ENCODE results near the gene EMP3. TPM values are rescaled to one million over a fixed set of nuclear protein-coding genes. Genes with fewer than 3 reads are reported as not detected.
A peak's percentile ranks its signal among the peaks of the same experiment; 100 is the strongest.

EMP3 gene
- total RNA-seq, 4 donors from 2014 or later: 2.0 to 23.7 (median 6.0) TPM

DNA sequence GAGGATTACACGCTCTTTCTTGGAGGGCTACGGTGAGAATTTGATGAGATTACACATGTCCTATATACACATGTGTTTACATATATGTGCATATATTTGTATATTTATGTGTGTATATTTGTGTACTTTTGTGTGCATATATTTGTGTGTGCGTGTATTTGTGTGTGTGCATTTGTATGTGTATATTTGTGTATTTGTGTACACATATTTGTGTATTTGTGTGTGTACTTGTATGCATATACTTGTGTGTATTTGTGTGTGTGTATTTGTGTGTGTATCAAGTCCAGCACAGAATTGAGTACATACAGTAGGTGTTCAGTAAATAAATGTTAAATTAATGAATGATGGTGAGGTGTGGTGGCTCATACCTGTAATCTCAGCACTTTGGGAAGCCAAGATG is 36.6 kb downstream of the EMP3 start:
- intact Hi-C loops (cut with DNase I): no loop called here
- TF ChIP-seq POLR2A (IDR thresholded peaks at IDR 0.05): no peak
- TF ChIP-seq, protein P1, sequence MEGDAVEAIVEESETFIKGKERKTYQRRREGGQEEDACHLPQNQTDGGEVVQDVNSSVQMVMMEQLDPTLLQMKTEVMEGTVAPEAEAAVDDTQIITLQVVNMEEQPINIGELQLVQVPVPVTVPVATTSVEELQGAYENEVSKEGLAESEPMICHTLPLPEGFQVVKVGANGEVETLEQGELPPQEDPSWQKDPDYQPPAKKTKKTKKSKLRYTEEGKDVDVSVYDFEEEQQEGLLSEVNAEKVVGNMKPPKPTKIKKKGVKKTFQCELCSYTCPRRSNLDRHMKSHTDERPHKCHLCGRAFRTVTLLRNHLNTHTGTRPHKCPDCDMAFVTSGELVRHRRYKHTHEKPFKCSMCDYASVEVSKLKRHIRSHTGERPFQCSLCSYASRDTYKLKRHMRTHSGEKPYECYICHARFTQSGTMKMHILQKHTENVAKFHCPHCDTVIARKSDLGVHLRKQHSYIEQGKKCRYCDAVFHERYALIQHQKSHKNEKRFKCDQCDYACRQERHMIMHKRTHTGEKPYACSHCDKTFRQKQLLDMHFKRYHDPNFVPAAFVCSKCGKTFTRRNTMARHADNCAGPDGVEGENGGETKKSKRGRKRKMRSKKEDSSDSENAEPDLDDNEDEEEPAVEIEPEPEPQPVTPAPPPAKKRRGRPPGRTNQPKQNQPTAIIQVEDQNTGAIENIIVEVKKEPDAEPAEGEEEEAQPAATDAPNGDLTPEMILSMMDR (IDR thresholded peaks at IDR 0.05): no peak
- Histone ChIP-seq H3K4me1 (peaks cover 6 to 21% (median 9%) of the 10 kb centered on the region in 3 donors), H3K4me3 (no peak overlapping the region), H3K36me3 (peaks cover 0 to 9% (median 0%) of the 10 kb centered on the region in 3 donors), H3K27ac (no peak overlapping the region), H3K27me3 (no peaks in the 10 kb centered on the region), H3K9me3 (no peaks in the 10 kb centered on the region)
- DNase-seq: no peak
- 89 to 91% methylated on average over 3 of the region's 3 CpGs for WGBS, 2 donors

GRCh38 chr19:48362716-48363499 is 37.6 kb downstream of the EMP3 start:
- Histone ChIP-seq H3K27me3 (no peaks in the 10 kb centered on the region), H3K4me1 (peaks cover 6 to 21% (median 9%) of the 10 kb centered on the region in 3 donors), H3K36me3 (peaks cover 0 to 9% (median 0%) of the 10 kb centered on the region in 3 donors), H3K4me3 (peak overlapping the region; percentile 41 to 80 (median 64)), H3K9me3 (no peaks in the 10 kb centered on the region), H3K27ac (peak overlapping the region; percentile 92 to 98 (median 96))
- intact Hi-C loops (cut with DNase I): no loop called here
- WGBS, 2 donors: 13 to 20% methylated on average over 4 to 8 of the region's 26 CpGs
- DNase-seq: peak; percentile 69
- TF ChIP-seq, protein P1 (IDR thresholded peaks at IDR 0.05): peak in 4 of 6 experiments; percentile 12 to 26 (median 24)
- peak in 2 of 4 donors; percentile 9 to 30 for TF ChIP-seq POLR2A (IDR thresholded peaks at IDR 0.05)

DNA sequence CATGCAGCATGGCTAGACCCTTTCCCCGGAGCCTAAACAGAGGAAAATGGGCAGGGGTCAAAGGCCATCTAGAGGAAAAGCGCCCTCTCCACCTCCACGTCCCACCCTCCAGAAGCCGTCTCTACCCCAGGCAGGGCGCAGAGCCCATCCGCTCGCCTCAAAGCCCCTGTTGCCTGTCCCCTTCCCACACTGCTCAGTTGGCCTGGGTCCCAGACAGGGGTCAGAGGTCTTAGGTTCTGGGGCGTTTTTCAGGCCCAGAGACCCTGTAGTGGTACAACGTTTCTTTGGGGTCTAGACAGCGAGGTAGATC is 38.1 kb downstream of the EMP3 start:
- intact Hi-C loops (cut with DNase I): no loop called here
- peaks cover 6 to 21% (median 9%) of the 10 kb centered on the region in 3 donors for H3K4me1 ChIP-seq
- 0 to 2% methylated on average over 6 of the region's 10 CpGs for WGBS, 2 donors
- TF ChIP-seq, protein P1 (IDR thresholded peaks at IDR 0.05): no peak
- TF ChIP-seq POLR2A (IDR thresholded peaks at IDR 0.05): no peak
- no peak for DNase-seq
- H3K27ac ChIP-seq: peak overlapping the region; percentile 92 to 98 (median 96)
- peak overlapping the region; percentile 41 to 80 (median 64) for H3K4me3 ChIP-seq
- H3K9me3 ChIP-seq: no peaks in the 10 kb centered on the region
- H3K27me3 ChIP-seq: no peaks in the 10 kb centered on the region
- H3K36me3 ChIP-seq: peaks cover 0 to 9% (median 0%) of the 10 kb centered on the region in 3 donors

GRCh38 chr19:48363810-48364597 is 38.7 kb downstream of the EMP3 start, which contains the start of the genes SYNGR4 and TMEM143:
Gene SYNGR4 (plus strand): TSS chr19:48364367. CDS start chr19:48365843, 1,476 bp downstream.
Gene TMEM143 (minus strand): TSS chr19:48363940. CDS start chr19:48363920, 20 bp downstream.
- intact Hi-C loops (cut with DNase I): no loop called here

More at GRCh38 chr19:48363810-48364597, 38.7 kb downstream of the EMP3 start, which contains the start of the genes SYNGR4 and TMEM143:
- TF ChIP-seq, protein P1 (IDR thresholded peaks at IDR 0.05): peak in 1 of 6 experiments; percentile 44
- TF ChIP-seq POLR2A (IDR thresholded peaks at IDR 0.05): peak in 3 of 4 donors; percentile 44 to 57 (median 48)
- H3K27me3 ChIP-seq: no peaks in the 10 kb centered on the region
- 0 to 2% methylated on average over 16 to 51 of the region's 59 CpGs for WGBS, 2 donors
- H3K9me3 ChIP-seq: no peaks in the 10 kb centered on the region
- peaks cover 6 to 21% (median 9%) of the 10 kb centered on the region in 3 donors for H3K4me1 ChIP-seq
- DNase-seq: peak; percentile 96
- H3K36me3 ChIP-seq: peaks cover 0 to 3% (median 0%) of the 10 kb centered on the region in 3 donors
- peak within 1 kb of the TSS; percentile 92 to 98 (median 96) for H3K27ac ChIP-seq
- H3K4me3 ChIP-seq: peak within 1 kb of the TSS; percentile 41 to 80 (median 64)
